Activated naive CD8-positive, alpha-beta T cell treated with anti-CD3 and anti-CD28 coated beads, Interleukin-2, amount 10 ng/mL, durations not matched to agents 7 days and 5 days (primary cell): Measurements from ENCODE around the gene SOX12. TPM values are rescaled to one million over a fixed set of nuclear protein-coding genes. Genes with fewer than 3 reads are reported as not detected.

Source experiments
- ATAC-seq: fragments of 150-1000 bp; cut with Tn5 transposase; one replicate; pipeline ENCODE4 v1.10.0; 2021; ENCODE audit warnings: low read depth, moderate library complexity
- POLR2A ChIA-PET: fragments of 350-600 bp; sonication (Branson Sonifier 250); formaldehyde crosslinking; loops from one replicate; lab custom pipeline; 2021; ENCODE audit warnings: antibody characterized with exemption; lab: Charles Lee
- DNase-seq: peaks from one replicate; pipeline ENCODE4 v3.0.0; 2021
- H3K27ac Mint-ChIP-seq: one replicate; pipeline ENCODE4 v1.8.0; 2022; ENCODE audit warnings: mild to moderate bottlenecking, mixed read lengths
- H3K27me3 Mint-ChIP-seq: one replicate; pipeline ENCODE4 v1.8.0; 2022; ENCODE audit warnings: mild to moderate bottlenecking, moderate library complexity, mixed read lengths
- H3K36me3 Mint-ChIP-seq: one replicate; pipeline ENCODE4 v1.8.0; 2021; ENCODE audit warnings: mild to moderate bottlenecking, mixed read lengths
- H3K4me1 Mint-ChIP-seq: one replicate; pipeline ENCODE4 v1.8.0; 2021; ENCODE audit warnings: mixed read lengths
- H3K4me3 Mint-ChIP-seq: one replicate; pipeline ENCODE4 v1.8.0; 2022; ENCODE audit warnings: mild to moderate bottlenecking, moderate library complexity, mixed read lengths
- H3K9me3 Mint-ChIP-seq: one replicate; pipeline ENCODE4 v1.8.0; 2021; ENCODE audit warnings: mixed read lengths
- total RNA-seq, 2 experiments: library from RNA; stranded (reverse); gene quantifications; one replicate each; pipeline ENCODE4 v1.2.3, GENCODE V29; 2021

The SOX12 gene
- total RNA-seq, 2 experiments from 2014 or later: 10.1 to 10.6 TPM

DNA sequence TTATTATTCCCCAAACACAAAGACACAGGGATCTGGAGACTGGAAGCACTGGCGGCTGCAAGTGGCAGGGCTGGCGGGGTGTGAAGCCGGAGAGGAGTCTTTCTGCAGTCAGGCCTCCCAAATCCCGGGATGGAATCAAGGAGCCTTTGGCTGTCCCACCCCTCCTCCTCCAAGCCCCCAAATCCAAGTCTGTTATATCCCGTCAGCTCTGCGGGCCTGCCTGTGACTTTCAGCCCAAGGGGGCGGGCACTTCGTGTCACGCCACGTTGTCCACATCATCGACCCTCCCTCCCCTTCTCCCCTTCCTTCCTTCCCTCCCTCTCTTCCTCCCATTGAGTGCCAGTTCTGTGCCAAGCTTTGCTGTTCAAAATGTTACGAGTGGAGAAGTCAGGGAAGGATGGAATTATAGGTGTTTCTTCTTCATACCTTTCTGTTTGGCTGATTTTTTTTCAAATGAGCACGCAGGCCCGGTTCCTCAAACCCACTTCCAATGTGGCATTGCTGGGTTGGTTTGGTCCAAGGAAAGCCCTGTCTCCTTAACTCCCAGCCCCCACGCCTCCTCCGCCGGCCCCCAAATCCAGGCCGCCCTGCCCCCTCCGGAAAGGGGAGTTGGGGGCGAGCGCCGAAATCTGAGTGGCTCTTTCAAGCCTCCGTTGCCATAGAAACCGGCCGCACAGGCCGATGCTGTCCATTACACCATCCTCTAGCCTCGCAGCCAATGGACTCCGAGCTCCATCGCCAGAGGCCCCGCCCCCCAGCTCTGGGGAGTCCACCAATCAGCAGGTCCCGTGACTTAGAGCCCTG is 15.3 kb upstream of the SOX12 start:
- POLR2A ChIA-PET: interaction anchor here (0.7 to 4.6 kb wide), 6 partner anchors 12 to 1337 kb away, joined by 3 to 32 read pairs (median 4); partner anchors contain the start of genes SOX12 and ZCCHC3
- ATAC-seq: peak; percentile 100
- peak overlapping the region; percentile 79 for H3K27ac Mint-ChIP-seq
- no peaks in the 10 kb centered on the region for H3K27me3 Mint-ChIP-seq
- peak overlapping the region; percentile 85 for H3K4me3 Mint-ChIP-seq
- no peaks in the 10 kb centered on the region for H3K9me3 Mint-ChIP-seq
- no peaks in the 10 kb centered on the region for H3K36me3 Mint-ChIP-seq
- peak; percentile 89 for DNase-seq
- peaks cover 18% of the 10 kb centered on the region for H3K4me1 Mint-ChIP-seq

DNA sequence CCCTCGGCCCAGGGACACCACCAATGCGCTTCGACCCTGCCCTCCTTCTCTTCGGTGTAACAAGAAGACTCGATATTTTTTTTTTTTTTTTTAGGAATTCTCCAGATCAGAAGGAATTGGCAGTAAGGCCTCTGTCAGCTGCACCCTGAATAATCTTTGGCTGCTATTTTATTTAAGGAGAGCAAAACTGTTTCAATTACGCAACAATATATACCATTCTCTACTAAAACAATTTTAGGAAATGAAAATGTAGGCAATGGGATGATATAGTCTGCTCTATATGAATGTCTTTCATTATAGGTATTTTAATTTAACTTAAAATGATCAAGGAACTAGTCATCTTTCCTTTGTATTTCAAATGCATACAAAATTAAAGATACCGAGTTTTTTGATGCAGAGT is 14.7 kb upstream of the SOX12 start:
- POLR2A ChIA-PET: interaction anchor here (0.7 to 4.6 kb wide), 5 partner anchors 13 to 1336 kb away, joined by 3 to 32 read pairs (median 5); partner anchors contain the start of gene ZCCHC3
- DNase-seq (no peak), ATAC-seq (no peak)
- peak overlapping the region; percentile 85 for H3K4me3 Mint-ChIP-seq
- H3K9me3 Mint-ChIP-seq: no peaks in the 10 kb centered on the region
- no peaks in the 10 kb centered on the region for H3K27me3 Mint-ChIP-seq
- peaks cover 18% of the 10 kb centered on the region for H3K4me1 Mint-ChIP-seq
- H3K27ac Mint-ChIP-seq: peak overlapping the region; percentile 79
- H3K36me3 Mint-ChIP-seq: no peaks in the 10 kb centered on the region

DNA sequence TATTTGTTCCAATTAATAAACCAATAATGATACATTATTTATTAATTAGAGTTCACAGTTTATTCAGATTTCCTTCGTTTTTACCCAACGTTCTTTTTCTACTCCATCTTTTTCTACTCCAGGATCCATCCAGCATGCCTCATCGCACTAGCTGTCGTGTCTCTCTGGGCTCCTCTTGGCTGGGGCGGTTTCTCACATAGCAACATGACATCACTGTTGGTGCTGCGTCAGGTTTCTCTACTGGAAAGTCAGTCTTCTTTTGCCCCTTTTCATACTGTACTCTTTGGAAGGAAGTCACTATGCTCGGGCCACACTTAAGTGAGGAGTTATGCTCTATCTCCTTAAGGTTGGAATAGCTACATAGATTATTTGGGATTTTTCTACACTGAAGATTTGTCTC is 13.7 kb upstream of the SOX12 start:
- H3K9me3 Mint-ChIP-seq: no peaks in the 10 kb centered on the region
- POLR2A ChIA-PET: interaction anchor here (0.8 to 4.6 kb wide), 3 partner anchors 13 to 18 kb away, joined by 3 to 32 read pairs (median 7); partner anchors contain the start of genes SOX12 and ZCCHC3
- H3K4me1 Mint-ChIP-seq: peaks cover 18% of the 10 kb centered on the region
- no peaks in the 10 kb centered on the region for H3K36me3 Mint-ChIP-seq
- H3K27me3 Mint-ChIP-seq: no peaks in the 10 kb centered on the region
- no peak for DNase-seq
- no peak overlapping the region for H3K4me3 Mint-ChIP-seq
- ATAC-seq: no peak
- no peak overlapping the region for H3K27ac Mint-ChIP-seq

- no peaks in the 10 kb centered on the region for H3K36me3 Mint-ChIP-seq
- no peak for DNase-seq
- no peak overlapping the region for H3K4me3 Mint-ChIP-seq
- no peak for ATAC-seq
- H3K27me3 Mint-ChIP-seq: no peaks in the 10 kb centered on the region
- no peaks in the 10 kb centered on the region for H3K9me3 Mint-ChIP-seq
- POLR2A ChIA-PET: interaction anchor here (0.8 to 1.4 kb wide), 2 partner anchors 13 to 17 kb away, joined by 3 to 7 read pairs; partner anchors contain the start of gene SOX12
- H3K27ac Mint-ChIP-seq: no peak overlapping the region
- peaks cover 18% of the 10 kb centered on the region for H3K4me1 Mint-ChIP-seq
These were observed 13.3 kb upstream of the SOX12 start for GRCh38 chr20:312067-312466.

DNA sequence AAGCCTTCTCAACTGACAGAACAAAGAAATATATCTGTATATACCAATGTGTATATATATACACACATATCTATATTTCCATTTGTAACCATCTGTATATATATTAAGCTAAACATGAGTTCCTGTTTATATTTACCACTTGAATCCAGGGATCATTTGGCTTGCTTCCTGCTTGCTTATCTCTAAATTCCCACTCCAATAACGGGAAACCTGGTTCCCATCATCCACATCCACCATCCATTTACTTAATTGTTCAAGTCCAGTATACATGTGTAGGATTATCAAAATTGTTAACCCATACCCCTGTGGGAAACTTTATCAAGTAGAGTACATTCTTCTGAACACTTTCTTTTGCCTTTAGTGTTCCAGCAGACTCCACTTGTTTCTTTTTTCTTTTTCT is 12.5 kb upstream of the SOX12 start:
- no peak for DNase-seq
- H3K36me3 Mint-ChIP-seq: no peaks in the 10 kb centered on the region
- H3K27ac Mint-ChIP-seq: no peak overlapping the region
- H3K4me1 Mint-ChIP-seq: peaks cover 18% of the 10 kb centered on the region
- ATAC-seq: no peak
- no peaks in the 10 kb centered on the region for H3K27me3 Mint-ChIP-seq
- POLR2A ChIA-PET: interaction anchor here (1.0 to 1.4 kb wide), 2 partner anchors 12 to 15 kb away, joined by 3 to 7 read pairs; partner anchors contain the start of genes SOX12 and ZCCHC3
- no peak overlapping the region for H3K4me3 Mint-ChIP-seq
- no peaks in the 10 kb centered on the region for H3K9me3 Mint-ChIP-seq

DNA sequence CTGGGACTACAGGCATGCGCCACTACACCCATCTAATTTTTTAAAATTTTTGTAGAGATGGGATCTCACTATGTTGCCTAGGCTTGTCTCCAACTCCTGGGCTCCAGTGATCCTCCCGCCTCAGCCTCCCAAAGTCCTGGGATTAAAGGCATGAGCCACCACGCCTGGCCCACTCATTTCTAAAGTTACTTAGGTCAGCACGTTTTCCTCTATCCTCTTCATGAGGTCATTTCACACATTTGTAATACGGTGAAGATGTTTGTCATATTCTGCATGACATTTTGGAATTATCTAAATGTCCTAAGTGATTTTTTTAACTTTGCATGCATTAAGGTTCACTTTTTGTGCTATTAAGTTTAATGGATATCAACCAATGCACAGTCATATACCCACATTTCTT is 11.9 kb upstream of the SOX12 start:
- no peak overlapping the region for H3K27ac Mint-ChIP-seq
- DNase-seq (no peak), ATAC-seq (no peak)
- H3K27me3 Mint-ChIP-seq: no peaks in the 10 kb centered on the region
- no peaks in the 10 kb centered on the region for H3K9me3 Mint-ChIP-seq
- no peak overlapping the region for H3K4me3 Mint-ChIP-seq
- H3K4me1 Mint-ChIP-seq: peaks cover 18% of the 10 kb centered on the region
- no peaks in the 10 kb centered on the region for H3K36me3 Mint-ChIP-seq
- POLR2A ChIA-PET: interaction anchor here (1.0 kb wide), 1 partner anchor 16 kb away, joined by 3 read pairs; the partner anchor contains the start of gene ZCCHC3

DNA sequence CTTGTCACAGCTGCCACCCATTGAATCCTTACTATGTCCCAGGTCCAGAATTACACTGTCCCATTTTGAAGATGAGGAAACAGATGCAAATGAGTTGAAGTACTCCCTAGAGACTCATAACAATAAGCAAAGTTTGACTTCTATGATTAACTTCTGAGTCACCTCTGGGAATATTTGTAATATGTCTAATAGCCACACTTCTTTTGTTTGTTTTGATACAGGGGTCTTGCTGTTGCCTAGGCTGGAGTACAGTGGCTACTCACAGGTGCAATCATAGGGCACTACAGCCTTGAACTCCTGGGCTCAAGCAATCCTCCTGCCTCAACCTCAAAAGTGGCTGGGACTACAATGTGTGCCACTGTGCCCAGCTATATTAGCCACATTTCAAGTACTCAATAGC is 11.4 kb upstream of the SOX12 start:
- no peak for DNase-seq
- Mint-ChIP-seq H3K9me3 (no peaks in the 10 kb centered on the region), H3K27ac (no peak overlapping the region), H3K36me3 (no peaks in the 10 kb centered on the region), H3K4me3 (no peak overlapping the region), H3K27me3 (no peaks in the 10 kb centered on the region), H3K4me1 (peaks cover 18% of the 10 kb centered on the region)
- no peak for ATAC-seq
- POLR2A ChIA-PET: no interaction called here

DNA sequence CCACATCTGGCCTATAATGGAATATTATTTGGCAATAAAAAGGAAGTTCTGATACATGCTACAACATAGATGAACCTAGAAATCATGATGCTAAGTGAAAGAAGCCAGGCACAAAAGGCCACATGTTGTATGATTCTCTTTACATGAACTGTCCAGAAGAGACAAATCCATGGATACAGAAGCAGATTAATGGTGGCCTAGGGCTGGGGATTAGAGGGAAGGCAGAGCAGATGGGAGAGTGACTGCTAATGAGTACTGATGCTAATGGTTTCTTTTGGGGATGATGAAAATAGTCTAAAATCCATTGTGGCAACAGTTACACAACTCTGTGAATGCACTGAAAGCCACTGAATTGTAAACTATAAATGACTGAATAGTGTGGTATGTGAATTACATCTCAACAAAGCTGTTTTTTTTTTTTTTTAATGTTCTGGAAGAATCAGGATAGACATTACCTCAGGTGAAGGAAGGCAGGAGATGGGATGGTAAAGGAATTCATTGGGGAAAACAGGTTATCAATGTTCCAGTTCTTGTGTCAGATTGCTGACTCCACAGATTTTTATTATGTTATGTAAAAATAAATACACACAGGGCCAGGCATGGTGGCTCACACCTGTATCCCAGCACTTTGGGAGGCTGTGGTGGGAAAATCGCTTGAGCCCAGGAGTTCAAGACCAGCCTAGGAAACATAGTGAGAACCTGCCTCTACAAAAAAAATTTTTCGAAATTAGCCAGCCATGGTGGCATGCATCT is 8.9 kb upstream of the SOX12 start:
- no peak for ATAC-seq
- no peaks in the 10 kb centered on the region for H3K9me3 Mint-ChIP-seq
- no peak overlapping the region for H3K27ac Mint-ChIP-seq
- H3K36me3 Mint-ChIP-seq: peaks cover 6% of the 10 kb centered on the region
- no peak for DNase-seq
- H3K4me3 Mint-ChIP-seq: no peak overlapping the region
- H3K27me3 Mint-ChIP-seq: no peaks in the 10 kb centered on the region
- POLR2A ChIA-PET: no interaction called here
- H3K4me1 Mint-ChIP-seq: peaks cover 3% of the 10 kb centered on the region

GRCh38 chr20:324177-325044 is 941 bp upstream of the SOX12 start:
- H3K27ac Mint-ChIP-seq: peak overlapping the region; percentile 92
- POLR2A ChIA-PET: interaction anchor here (0.6 to 5.3 kb wide), 5 partner anchors 12 to 105 kb away, joined by 3 to 84 read pairs (median 6); partner anchors contain the start of gene ZCCHC3
- no peaks in the 10 kb centered on the region for H3K9me3 Mint-ChIP-seq
- H3K4me1 Mint-ChIP-seq: peaks cover 24% of the 10 kb centered on the region
- H3K4me3 Mint-ChIP-seq: peak overlapping the region; percentile 90
- peaks cover 8% of the 10 kb centered on the region for H3K36me3 Mint-ChIP-seq
- ATAC-seq (peak; percentile 57), DNase-seq (peak; percentile 97)
- H3K27me3 Mint-ChIP-seq: no peaks in the 10 kb centered on the region

GRCh38 chr20:325889-326644 is 715 bp downstream of the SOX12 start:
- H3K27me3 Mint-ChIP-seq: no peaks in the 10 kb centered on the region
- H3K4me3 Mint-ChIP-seq: peak overlapping the region; percentile 82
- POLR2A ChIA-PET: interaction anchor here (1.0 to 5.3 kb wide), 6 partner anchors 14 to 81 kb away, joined by 3 to 84 read pairs (median 4); partner anchors contain the start of gene ZCCHC3
- DNase-seq (peak; percentile 76), ATAC-seq (no peak)
- H3K36me3 Mint-ChIP-seq: peaks cover 5% of the 10 kb centered on the region
- H3K27ac Mint-ChIP-seq: peak overlapping the region; percentile 87
- H3K9me3 Mint-ChIP-seq: no peaks in the 10 kb centered on the region
- H3K4me1 Mint-ChIP-seq: peaks cover 31% of the 10 kb centered on the region

- peak overlapping the region; percentile 82 for H3K4me3 Mint-ChIP-seq
- no peaks in the 10 kb centered on the region for H3K27me3 Mint-ChIP-seq
- POLR2A ChIA-PET: interaction anchor here (1.1 to 5.3 kb wide), 2 partner anchors 17 to 29 kb away, joined by 3 to 84 read pairs; partner anchors contain the start of gene ZCCHC3
- DNase-seq (peak; percentile 73), ATAC-seq (no peak)
- H3K27ac Mint-ChIP-seq: peak overlapping the region; percentile 75
- H3K9me3 Mint-ChIP-seq: no peaks in the 10 kb centered on the region
- H3K36me3 Mint-ChIP-seq: no peaks in the 10 kb centered on the region
- peaks cover 31% of the 10 kb centered on the region for H3K4me1 Mint-ChIP-seq
These were observed 1.4 kb downstream of the SOX12 start for GRCh38 chr20:326645-327185.
